Endodermal cell (in vitro differentiated cells): ENCODE data around the gene QPRT. TPM values are rescaled to one million over a fixed set of nuclear protein-coding genes. Genes with fewer than 3 reads are reported as not detected.
A peak's percentile ranks its signal among the peaks of the same experiment; 100 is the strongest.

Experiments
- DNase-seq: peaks from one replicate; pipeline ENCODE4 v3.0.0-alpha.2; 2017
- H3K27ac ChIP-seq: 2 replicates; pipeline ENCODE4 v1.5.1; 2013; ENCODE audit warnings: mild to moderate bottlenecking, low read depth, low read length, moderate library complexity
- H3K27me3 ChIP-seq: 2 replicates; pipeline ENCODE4 v1.6.1; 2013; ENCODE audit warnings: mild to moderate bottlenecking, low read length, moderate library complexity; ENCODE audit not compliant: insufficient read depth, control insufficient read depth, poor library complexity, severe bottlenecking
- H3K36me3 ChIP-seq: 2 replicates; pipeline ENCODE4 v1.7.0; 2013; ENCODE audit warnings: mild to moderate bottlenecking, low read length, moderate library complexity; ENCODE audit not compliant: control insufficient read depth, insufficient read depth
- H3K4me1 ChIP-seq: one replicate; pipeline ENCODE4 v1.7.0; 2013; ENCODE audit warnings: low read length; ENCODE audit not compliant: control insufficient read depth, insufficient read depth
- H3K4me3 ChIP-seq: 2 replicates; pipeline ENCODE4 v1.5.1; 2013; ENCODE audit warnings: mild to moderate bottlenecking, low read length, moderate library complexity
- H3K9ac ChIP-seq: 2 replicates; pipeline ENCODE4 v1.6.1; 2013; ENCODE audit warnings: mild to moderate bottlenecking, low read length, moderate library complexity; ENCODE audit not compliant: poor library complexity, severe bottlenecking; ENCODE audit errors: extremely low read depth
- H3K9me3 ChIP-seq: 2 replicates; pipeline ENCODE4 v1.6.1; 2013; ENCODE audit warnings: mild to moderate bottlenecking, low read length, moderate library complexity; ENCODE audit not compliant: control insufficient read depth
- H3K27ac Mint-ChIP-seq: 2 replicates; pipeline ENCODE4 v1.8.0; 2020; ENCODE audit warnings: mixed read lengths
- H3K27me3 Mint-ChIP-seq: 2 replicates; pipeline ENCODE4 v1.8.0; 2021; ENCODE audit warnings: mild to moderate bottlenecking, mixed read lengths; ENCODE audit not compliant: insufficient read depth
- H3K36me3 Mint-ChIP-seq: 2 replicates; pipeline ENCODE4 v1.8.0; 2020; ENCODE audit warnings: low read depth, mixed read lengths
- H3K4me1 Mint-ChIP-seq: 2 replicates; pipeline ENCODE4 v1.8.0; 2020; ENCODE audit warnings: mixed read lengths
- H3K4me3 Mint-ChIP-seq: 2 replicates; pipeline ENCODE4 v1.8.0; 2020; ENCODE audit warnings: mild to moderate bottlenecking, moderate library complexity, mixed read lengths
- H3K9me3 Mint-ChIP-seq: 2 replicates; pipeline ENCODE4 v1.8.0; 2020; ENCODE audit warnings: mild to moderate bottlenecking, mixed read lengths
- CTCF ChIP-seq: fragments of 200-600 bp; sonication (generic); conservative IDR thresholded peaks from 2 replicates; pipeline ENCODE4 v1.5.0; 2021; ENCODE audit warnings: antibody characterized with exemption, mild to moderate bottlenecking
- whole genome bisulfite sequencing, 2 experiments: methylation state at CpG; one replicate each; pipeline versions ENCODE4 v1.1.5 to v1.1.7; 2013; ENCODE audit warnings: missing lambda C conversion rate in 2 of 2, mixed read lengths in 1 of 2; ENCODE audit not compliant: insufficient coverage in 1 of 2, insufficient read length in 1 of 2; 5-methylcytosine and 5-hydroxymethylcytosine counted together
- total RNA-seq, 2 donors: library from RNA; stranded (reverse); fragmentation: NEBNext Ultra II Directional in 1 of 2; extraction: Animal tissue kit (Norgen Biotek cat#: 25700) in 1 of 2; gene quantifications; 2 replicates in 1 of 2; 3 replicates in 1 of 2; pipeline ENCODE4 v1.2.1, GENCODE V29; 2021

Gene QPRT
- total RNA-seq, 2 donors from 2014 or later = 92.3 to 109 TPM

DNA sequence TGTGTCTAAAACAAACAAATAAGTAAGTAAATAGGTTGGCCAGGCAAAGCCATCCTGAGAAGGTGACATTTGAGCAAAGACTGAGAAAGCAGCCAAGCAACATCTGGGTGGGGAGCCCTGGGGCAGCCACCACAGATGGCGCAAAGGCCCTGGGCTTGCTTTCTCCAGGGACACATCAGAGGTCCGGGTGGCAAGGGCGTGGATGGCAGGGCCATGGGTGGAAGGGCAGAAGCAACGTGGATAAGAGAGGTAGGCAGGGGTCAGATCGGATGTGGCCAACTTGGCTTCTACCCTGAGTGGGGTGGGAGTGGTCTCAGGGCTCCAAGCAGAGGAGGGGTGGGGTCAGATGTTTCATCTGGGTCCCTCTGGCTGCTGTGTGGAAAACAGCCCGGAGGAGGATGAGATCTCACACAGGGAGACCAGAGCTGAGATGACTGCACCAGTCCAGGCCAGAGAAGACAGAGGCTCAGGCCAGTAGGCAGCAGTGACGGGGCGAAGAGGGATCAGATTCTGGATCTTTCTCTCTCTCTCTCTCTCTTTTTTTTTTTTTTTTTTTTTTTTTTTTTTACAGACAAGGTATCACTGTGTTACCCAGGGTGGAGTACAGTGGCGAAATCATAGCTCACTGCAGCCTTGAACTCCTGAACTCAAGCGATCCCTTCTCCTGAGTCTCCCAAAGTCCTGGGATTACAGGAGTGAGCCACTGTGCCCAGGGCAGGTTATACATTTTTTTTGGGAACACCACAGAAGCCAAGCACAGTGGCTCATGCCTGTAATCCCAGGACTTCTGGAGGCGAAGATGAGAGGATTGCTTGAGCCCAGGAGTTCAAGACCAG lies 22.1 kb upstream of the QPRT start:
- WGBS, 2 experiments = 72 to 74% methylated on average over 5 to 11 of the region's 11 CpGs

DNA sequence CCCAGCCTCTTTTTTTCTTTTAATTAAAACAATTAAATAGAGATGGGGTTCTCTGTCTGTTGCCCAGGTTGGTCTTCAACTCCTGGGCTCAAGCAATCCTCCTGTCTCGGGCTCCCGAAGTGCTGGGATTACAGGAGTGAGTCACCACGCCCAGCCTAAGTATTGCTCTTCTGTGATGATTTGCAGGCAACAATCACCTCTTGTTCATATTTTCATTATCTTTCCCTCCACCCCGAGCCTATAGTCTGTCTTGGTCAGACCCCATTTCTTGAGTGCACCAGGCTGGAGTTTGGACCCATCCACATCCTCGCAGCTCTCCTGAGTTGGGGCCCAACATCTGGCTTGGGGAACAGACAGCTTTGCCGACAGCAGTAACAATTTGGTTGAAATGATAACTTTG lies 20.3 kb upstream of the QPRT start:
- no peak overlapping the region for H3K4me3 Mint-ChIP-seq
- Histone ChIP-seq H3K27me3 (no peaks in the 10 kb centered on the region), H3K4me1 (no peaks in the 10 kb centered on the region), H3K36me3 (no peaks in the 10 kb centered on the region), H3K9me3 (no peaks in the 10 kb centered on the region), H3K9ac (no peak overlapping the region), H3K4me3 (no peak overlapping the region), H3K27ac (no peak overlapping the region)
- no peaks in the 10 kb centered on the region for H3K27me3 Mint-ChIP-seq
- DNase-seq = no peak
- WGBS, 2 experiments = 86 to 90% methylated on average over 4 to 6 of the region's 6 CpGs
- no peaks in the 10 kb centered on the region for H3K9me3 Mint-ChIP-seq
- peaks cover 2% of the 10 kb centered on the region for H3K4me1 Mint-ChIP-seq
- no peak overlapping the region for H3K27ac Mint-ChIP-seq
- no peak for TF ChIP-seq CTCF
- no peaks in the 10 kb centered on the region for H3K36me3 Mint-ChIP-seq

More for the DNA sequence above, 22.1 kb upstream of the QPRT start:
- Mint-ChIP-seq H3K4me3 (no peak overlapping the region), H3K27me3 (no peaks in the 10 kb centered on the region), H3K9me3 (no peaks in the 10 kb centered on the region), H3K4me1 (no peaks in the 10 kb centered on the region), H3K36me3 (no peaks in the 10 kb centered on the region), H3K27ac (no peak overlapping the region)
- DNase-seq = peak; percentile 61
- H3K27me3 ChIP-seq = no peaks in the 10 kb centered on the region
- H3K9me3 ChIP-seq = no peaks in the 10 kb centered on the region
- H3K36me3 ChIP-seq = no peaks in the 10 kb centered on the region
- no peaks in the 10 kb centered on the region for H3K4me1 ChIP-seq
- TF ChIP-seq CTCF = no peak
- no peak overlapping the region for H3K4me3 ChIP-seq
- H3K9ac ChIP-seq = no peak overlapping the region
- no peak overlapping the region for H3K27ac ChIP-seq

- Mint-ChIP-seq H3K36me3 (no peaks in the 10 kb centered on the region), H3K27ac (no peak overlapping the region), H3K4me1 (peaks cover 15% of the 10 kb centered on the region), H3K4me3 (no peak overlapping the region), H3K27me3 (no peaks in the 10 kb centered on the region), H3K9me3 (no peaks in the 10 kb centered on the region)
- Histone ChIP-seq H3K27ac (no peak overlapping the region), H3K9ac (no peak overlapping the region), H3K4me1 (no peaks in the 10 kb centered on the region), H3K9me3 (no peaks in the 10 kb centered on the region), H3K27me3 (no peaks in the 10 kb centered on the region), H3K36me3 (no peaks in the 10 kb centered on the region), H3K4me3 (no peak overlapping the region)
- no peak for DNase-seq
- no peak for TF ChIP-seq CTCF
- 90 to 91% methylated on average over 12 to 17 of the region's 17 CpGs for WGBS, 2 experiments
Observed at GRCh38 chr16:29662000-29662728, 16.8 kb upstream of the QPRT start.
